C4-2B (cell line): ENCODE results near the gene TSHR.

Experiments used
- ZFX ChIP-seq: fragments of 450-650 bp; IDR thresholded peaks from 2 replicates; pipeline ENCODE4 v1.6.1; 2017
- TF ChIP-seq, protein P1 (sequence below): fragments of 450-650 bp; conservative IDR thresholded peaks from 2 replicates; pipeline ENCODE4 v1.5.1; 2017; ENCODE audit warnings: mild to moderate bottlenecking

GRCh38 chr14:81176241-81176640 is 220.8 kb downstream of the TSHR start:
- TF ChIP-seq, protein P1, sequence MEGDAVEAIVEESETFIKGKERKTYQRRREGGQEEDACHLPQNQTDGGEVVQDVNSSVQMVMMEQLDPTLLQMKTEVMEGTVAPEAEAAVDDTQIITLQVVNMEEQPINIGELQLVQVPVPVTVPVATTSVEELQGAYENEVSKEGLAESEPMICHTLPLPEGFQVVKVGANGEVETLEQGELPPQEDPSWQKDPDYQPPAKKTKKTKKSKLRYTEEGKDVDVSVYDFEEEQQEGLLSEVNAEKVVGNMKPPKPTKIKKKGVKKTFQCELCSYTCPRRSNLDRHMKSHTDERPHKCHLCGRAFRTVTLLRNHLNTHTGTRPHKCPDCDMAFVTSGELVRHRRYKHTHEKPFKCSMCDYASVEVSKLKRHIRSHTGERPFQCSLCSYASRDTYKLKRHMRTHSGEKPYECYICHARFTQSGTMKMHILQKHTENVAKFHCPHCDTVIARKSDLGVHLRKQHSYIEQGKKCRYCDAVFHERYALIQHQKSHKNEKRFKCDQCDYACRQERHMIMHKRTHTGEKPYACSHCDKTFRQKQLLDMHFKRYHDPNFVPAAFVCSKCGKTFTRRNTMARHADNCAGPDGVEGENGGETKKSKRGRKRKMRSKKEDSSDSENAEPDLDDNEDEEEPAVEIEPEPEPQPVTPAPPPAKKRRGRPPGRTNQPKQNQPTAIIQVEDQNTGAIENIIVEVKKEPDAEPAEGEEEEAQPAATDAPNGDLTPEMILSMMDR, result no peak
- TF ChIP-seq ZFX, result no peak
